Endothelial cell (in vitro differentiated cells): Measurements from ENCODE around the gene CABYR. TPM values are rescaled to one million over a fixed set of nuclear protein-coding genes. Genes with fewer than 3 reads are reported as not detected.
"Not testable (repeated sequence)": the region's sequence is repeated elsewhere in the genome, so short reads cannot be mapped to it uniquely, and the experiment has no call there.

Experiments used
- DNase-seq: peaks from one replicate; pipeline ENCODE4 v3.0.0; 2021; ENCODE audit warnings: low spot score
- H3K27ac Mint-ChIP-seq: one replicate; pipeline ENCODE4 v1.8.0; 2021; ENCODE audit warnings: mixed read lengths, inconsistent platforms; ENCODE audit not compliant: unreplicated experiment
- H3K27me3 Mint-ChIP-seq: one replicate; pipeline ENCODE4 v1.8.0; 2021; ENCODE audit warnings: mild to moderate bottlenecking, moderate library complexity, mixed read lengths, inconsistent platforms; ENCODE audit not compliant: unreplicated experiment
- H3K36me3 Mint-ChIP-seq: one replicate; pipeline ENCODE4 v1.8.0; 2021; ENCODE audit warnings: mild to moderate bottlenecking, low read depth, mixed read lengths, inconsistent platforms; ENCODE audit not compliant: unreplicated experiment
- H3K4me1 Mint-ChIP-seq: one replicate; pipeline ENCODE4 v1.8.0; 2021; ENCODE audit warnings: mild to moderate bottlenecking, mixed read lengths, inconsistent platforms; ENCODE audit not compliant: unreplicated experiment
- H3K4me3 Mint-ChIP-seq: one replicate; pipeline ENCODE4 v1.8.0; 2021; ENCODE audit warnings: mild to moderate bottlenecking, mixed read lengths, inconsistent platforms; ENCODE audit not compliant: unreplicated experiment
- H3K9me3 Mint-ChIP-seq: one replicate; pipeline ENCODE4 v1.8.0; 2021; ENCODE audit warnings: mixed read lengths, inconsistent platforms; ENCODE audit not compliant: unreplicated experiment
- total RNA-seq: library from RNA; stranded (reverse); fragmentation: NEBNext Ultra II Directional; extraction: Animal tissue kit (Norgen Biotek cat#: 25700); gene quantifications from one replicate; pipeline ENCODE4 v1.2.1, GENCODE V29; 2021; ENCODE audit not compliant: unreplicated experiment
- TF ChIP-seq, protein P1 (sequence below): fragments of 200-600 bp; sonication (generic); IDR thresholded peaks from one replicate; pipeline ENCODE4 v1.5.0; 2021; ENCODE audit warnings: antibody characterized with exemption; ENCODE audit not compliant: unreplicated experiment

Gene CABYR
- total RNA-seq, 1 donor from 2014 or later: 8.4 TPM

DNA sequence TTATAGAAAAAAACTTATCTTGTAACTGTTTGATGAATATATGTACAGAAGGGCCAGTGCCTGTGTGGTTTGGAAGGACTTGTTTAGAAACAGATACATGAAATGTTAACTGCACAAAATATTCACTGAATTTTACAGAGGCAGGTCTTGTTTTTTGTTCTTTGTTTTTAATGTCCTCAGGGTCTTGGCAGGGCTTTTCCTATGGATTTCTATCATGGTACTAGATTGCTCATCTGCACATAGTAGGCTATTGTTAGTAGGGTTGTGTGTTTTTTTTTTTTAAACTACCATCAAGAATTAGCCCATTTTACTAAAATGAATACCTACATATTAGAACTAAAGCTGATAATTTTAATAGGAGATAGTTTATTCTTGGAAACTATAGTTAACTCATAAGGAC is 3.5 kb downstream of the CABYR start:
- peaks cover 5% of the 10 kb centered on the region for H3K36me3 Mint-ChIP-seq
- no peak for DNase-seq

DNA sequence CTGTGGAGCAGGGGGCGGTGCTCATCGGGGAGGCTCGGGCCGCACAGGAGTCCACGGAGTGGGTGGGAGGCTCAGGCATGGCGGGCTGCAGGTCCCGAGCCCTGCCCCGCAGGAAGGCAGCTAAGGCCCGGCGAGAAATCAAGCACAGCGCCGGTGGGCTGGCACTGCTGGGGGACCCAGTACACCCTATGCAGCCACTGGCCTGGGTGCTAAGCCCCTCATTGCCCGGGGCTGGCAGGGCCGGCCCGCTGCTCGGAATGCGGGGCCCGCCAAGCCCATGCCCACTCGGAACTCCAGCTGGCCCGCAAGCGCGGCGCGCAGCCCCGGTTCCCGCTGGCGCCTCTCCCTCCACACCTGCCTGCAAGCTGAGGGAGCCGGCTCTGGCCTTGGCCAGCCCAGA is 10.7 kb downstream of the CABYR start:
- DNase-seq, H3K4me3 Mint-ChIP-seq: not testable (repeated sequence)

More for the DNA sequence above, 3.5 kb downstream of the CABYR start:
- H3K4me3 Mint-ChIP-seq: no peak overlapping the region
- no peak overlapping the region for H3K27ac Mint-ChIP-seq
- H3K9me3 Mint-ChIP-seq: no peaks in the 10 kb centered on the region
- TF ChIP-seq, protein P1, sequence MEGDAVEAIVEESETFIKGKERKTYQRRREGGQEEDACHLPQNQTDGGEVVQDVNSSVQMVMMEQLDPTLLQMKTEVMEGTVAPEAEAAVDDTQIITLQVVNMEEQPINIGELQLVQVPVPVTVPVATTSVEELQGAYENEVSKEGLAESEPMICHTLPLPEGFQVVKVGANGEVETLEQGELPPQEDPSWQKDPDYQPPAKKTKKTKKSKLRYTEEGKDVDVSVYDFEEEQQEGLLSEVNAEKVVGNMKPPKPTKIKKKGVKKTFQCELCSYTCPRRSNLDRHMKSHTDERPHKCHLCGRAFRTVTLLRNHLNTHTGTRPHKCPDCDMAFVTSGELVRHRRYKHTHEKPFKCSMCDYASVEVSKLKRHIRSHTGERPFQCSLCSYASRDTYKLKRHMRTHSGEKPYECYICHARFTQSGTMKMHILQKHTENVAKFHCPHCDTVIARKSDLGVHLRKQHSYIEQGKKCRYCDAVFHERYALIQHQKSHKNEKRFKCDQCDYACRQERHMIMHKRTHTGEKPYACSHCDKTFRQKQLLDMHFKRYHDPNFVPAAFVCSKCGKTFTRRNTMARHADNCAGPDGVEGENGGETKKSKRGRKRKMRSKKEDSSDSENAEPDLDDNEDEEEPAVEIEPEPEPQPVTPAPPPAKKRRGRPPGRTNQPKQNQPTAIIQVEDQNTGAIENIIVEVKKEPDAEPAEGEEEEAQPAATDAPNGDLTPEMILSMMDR: no peak
- no peaks in the 10 kb centered on the region for H3K4me1 Mint-ChIP-seq
- no peaks in the 10 kb centered on the region for H3K27me3 Mint-ChIP-seq

DNA sequence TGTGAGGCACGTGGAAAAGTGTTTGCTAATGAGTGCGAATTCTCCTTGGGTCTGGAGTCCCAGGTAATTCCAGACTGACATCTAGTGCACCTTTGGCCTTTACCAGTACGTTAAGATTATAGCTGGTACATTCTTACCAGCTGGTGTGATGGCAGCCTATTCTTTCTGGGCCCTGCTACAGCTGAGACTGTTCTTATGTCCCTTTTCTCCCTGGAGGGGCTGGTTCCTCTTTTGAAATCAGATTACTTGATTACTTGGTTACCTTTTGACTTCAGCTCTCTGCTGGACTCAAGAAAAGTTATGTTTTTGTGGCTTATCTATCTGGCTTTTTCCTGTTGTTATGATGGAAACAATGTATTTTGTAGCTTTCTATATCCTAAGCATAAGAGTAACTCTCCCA is 14.5 kb downstream of the CABYR start:
- H3K27ac Mint-ChIP-seq: no peak overlapping the region
- H3K9me3 Mint-ChIP-seq: no peaks in the 10 kb centered on the region
- TF ChIP-seq, protein P1: no peak
- no peaks in the 10 kb centered on the region for H3K4me1 Mint-ChIP-seq
- H3K27me3 Mint-ChIP-seq: peaks cover 4% of the 10 kb centered on the region
- peaks cover 14% of the 10 kb centered on the region for H3K36me3 Mint-ChIP-seq
- DNase-seq: no peak
- no peak overlapping the region for H3K4me3 Mint-ChIP-seq

More for the DNA sequence above, 10.7 kb downstream of the CABYR start:
- not testable (repeated sequence) for H3K9me3 Mint-ChIP-seq, H3K27me3 Mint-ChIP-seq, H3K4me1 Mint-ChIP-seq, H3K27ac Mint-ChIP-seq
- peaks cover 18% of the 10 kb centered on the region for H3K36me3 Mint-ChIP-seq

DNA sequence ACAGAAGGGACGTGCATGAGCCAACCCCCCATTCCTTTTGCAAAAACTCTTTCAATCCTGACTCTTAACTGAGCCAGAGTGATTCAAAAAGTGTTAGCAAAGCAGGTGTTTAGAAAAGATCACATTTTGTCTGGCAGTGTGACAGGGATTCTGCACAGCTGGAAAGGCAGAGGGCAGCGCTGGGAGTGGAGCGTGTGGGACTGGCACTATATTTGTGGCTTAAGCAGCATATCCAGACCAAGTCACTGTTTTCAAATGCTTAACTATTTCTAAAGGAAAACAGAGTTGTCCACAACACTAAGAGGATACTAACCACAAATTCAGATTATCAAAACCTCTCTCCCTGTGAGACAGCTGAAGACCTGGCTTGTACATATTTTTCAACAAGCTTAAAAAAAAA is 19.0 kb downstream of the CABYR start:
- H3K27ac Mint-ChIP-seq: no peak overlapping the region
- TF ChIP-seq, protein P1: no peak
- no peak for DNase-seq
- H3K4me3 Mint-ChIP-seq: no peak overlapping the region
- no peaks in the 10 kb centered on the region for H3K36me3 Mint-ChIP-seq
- no peaks in the 10 kb centered on the region for H3K4me1 Mint-ChIP-seq
- no peaks in the 10 kb centered on the region for H3K9me3 Mint-ChIP-seq
- H3K27me3 Mint-ChIP-seq: no peaks in the 10 kb centered on the region

DNA sequence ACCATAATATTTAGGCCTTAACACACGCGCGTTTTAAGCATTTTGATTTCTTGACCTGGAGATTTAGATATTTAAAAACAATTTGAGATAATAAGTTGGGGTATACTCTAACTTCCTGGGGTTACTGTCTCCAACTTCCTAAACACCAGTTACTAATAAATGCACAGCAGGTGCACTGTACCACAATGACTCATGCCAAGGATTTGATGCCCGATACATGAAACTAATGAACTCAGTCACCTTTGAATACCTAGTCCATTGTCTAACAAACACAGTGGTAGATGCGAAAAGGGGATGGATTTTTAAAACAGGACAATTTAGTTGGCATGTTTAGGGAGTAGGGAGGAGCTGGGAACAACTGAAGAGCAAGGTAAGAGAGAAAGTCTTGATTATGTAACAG is 21.2 kb downstream of the CABYR start:
- Mint-ChIP-seq H3K27me3 (no peaks in the 10 kb centered on the region), H3K4me1 (no peaks in the 10 kb centered on the region), H3K36me3 (no peaks in the 10 kb centered on the region), H3K9me3 (no peaks in the 10 kb centered on the region), H3K4me3 (no peak overlapping the region), H3K27ac (no peak overlapping the region)
- TF ChIP-seq, protein P1: no peak
- DNase-seq: no peak

DNA sequence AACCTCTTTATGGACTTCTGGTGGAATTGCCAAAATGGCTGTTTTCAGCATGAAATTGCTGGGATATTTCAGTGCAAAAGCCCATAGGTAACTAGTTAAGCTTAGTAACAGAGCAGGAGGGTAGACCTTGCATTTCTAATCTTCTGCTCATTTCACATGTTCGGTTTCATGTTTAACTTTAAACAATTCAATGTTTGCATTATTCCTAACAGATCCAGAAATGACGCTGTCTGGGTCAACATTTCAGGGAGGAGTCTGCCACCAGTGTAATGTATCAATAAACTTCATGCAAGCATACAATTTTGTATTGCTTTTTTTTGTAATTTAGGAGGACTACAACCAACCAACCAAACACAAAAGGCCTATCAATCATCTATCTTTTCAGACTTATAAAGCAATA is 22.4 kb downstream of the CABYR start:
- H3K27me3 Mint-ChIP-seq: no peaks in the 10 kb centered on the region
- H3K9me3 Mint-ChIP-seq: no peaks in the 10 kb centered on the region
- H3K4me1 Mint-ChIP-seq: no peaks in the 10 kb centered on the region
- no peak overlapping the region for H3K4me3 Mint-ChIP-seq
- H3K36me3 Mint-ChIP-seq: no peaks in the 10 kb centered on the region
- no peak for DNase-seq
- H3K27ac Mint-ChIP-seq: no peak overlapping the region
- TF ChIP-seq, protein P1: no peak
